Measurements from ENCODE around the gene COL1A1.

Gene COL1A1

GRCh38 chr17:50221266-50221863 lies 19.9 kb upstream of the COL1A1 start:
- ChIA-PET CTCF (interaction anchor here (1.1 to 2.6 kb wide), 7 partner anchors 9 to 76 kb away, joined by 3 to 8 read pairs (median 4); partner anchors contain the start of gene COL1A1), POLR2A (no interaction called here)
- DNase-seq, result peak; percentile 26 to 74 (median 70)
- H3K4me3 ChIP-seq (ENCODE audit: control insufficient read depth in 1 of 7, extremely low read depth in 1 of 7, insufficient read depth in 4 of 7, low read depth in 2 of 7, low read length in 6 of 7), result peak overlapping the region in 2 of 7 experiments; percentile 1
- no CpG with 5 or more reads among the region's 9 CpGs for WGBS (ENCODE audit: insufficient coverage)
- peaks cover 0 to 2% (median 0%) of the 10 kb centered on the region in 5 experiments for H3K27me3 ChIP-seq (replicated peaks in 2 of 5; ENCODE audit: control insufficient read depth in 4 of 5, insufficient read depth in 5 of 5, low read length in 4 of 5)
- no peaks in the 10 kb centered on the region for H3K36me3 ChIP-seq (ENCODE audit: control insufficient read depth in 4 of 4, insufficient read depth in 4 of 4, low read length in 3 of 4)
- peaks cover 0 to 15% (median 4%) of the 10 kb centered on the region in 4 experiments for H3K4me1 ChIP-seq (ENCODE audit: control extremely low read depth in 1 of 4, control insufficient read depth in 4 of 4, insufficient read depth in 4 of 4, low read length in 3 of 4)
- H3K27ac ChIP-seq (ENCODE audit: insufficient read depth in 1 of 2, low read depth in 1 of 2, low read length in 2 of 2, poor library complexity in 1 of 2, severe bottlenecking in 2 of 2), result no peak overlapping the region
- peaks cover 0 to 6% (median 1%) of the 10 kb centered on the region in 5 experiments for H3K9me3 ChIP-seq (ENCODE audit: control extremely low read depth in 1 of 5, control insufficient read depth in 4 of 5, insufficient read depth in 2 of 5, low read depth in 1 of 5, low read length in 4 of 5)

GRCh38 chr17:50220811-50221210 lies 19.4 kb upstream of the COL1A1 start:
- ChIA-PET POLR2A (no interaction called here), CTCF (interaction anchor here (1.1 to 2.6 kb wide), 2 partner anchors 9 to 49 kb away, joined by 3 to 8 read pairs; no protein-coding TSS in a partner anchor)
- 94% methylated on average over 14 of the region's 15 CpGs for WGBS (ENCODE audit: insufficient coverage)
- no peak for DNase-seq
- no peak overlapping the region for H3K27ac ChIP-seq (ENCODE audit: insufficient read depth in 1 of 2, low read depth in 1 of 2, low read length in 2 of 2, poor library complexity in 1 of 2, severe bottlenecking in 2 of 2)
- no peak overlapping the region for H3K4me3 ChIP-seq (ENCODE audit: control insufficient read depth in 1 of 7, extremely low read depth in 1 of 7, insufficient read depth in 4 of 7, low read depth in 2 of 7, low read length in 6 of 7)
- peaks cover 0 to 15% (median 4%) of the 10 kb centered on the region in 4 experiments for H3K4me1 ChIP-seq (ENCODE audit: control extremely low read depth in 1 of 4, control insufficient read depth in 4 of 4, insufficient read depth in 4 of 4, low read length in 3 of 4)
- H3K27me3 ChIP-seq (replicated peaks in 2 of 5; ENCODE audit: control insufficient read depth in 4 of 5, insufficient read depth in 5 of 5, low read length in 4 of 5), result peaks cover 0 to 2% (median 0%) of the 10 kb centered on the region in 5 experiments
- H3K36me3 ChIP-seq (ENCODE audit: control insufficient read depth in 4 of 4, insufficient read depth in 4 of 4, low read length in 3 of 4), result no peaks in the 10 kb centered on the region
- peaks cover 0 to 5% (median 0%) of the 10 kb centered on the region in 5 experiments for H3K9me3 ChIP-seq (ENCODE audit: control extremely low read depth in 1 of 5, control insufficient read depth in 4 of 5, insufficient read depth in 2 of 5, low read depth in 1 of 5, low read length in 4 of 5)

DNA sequence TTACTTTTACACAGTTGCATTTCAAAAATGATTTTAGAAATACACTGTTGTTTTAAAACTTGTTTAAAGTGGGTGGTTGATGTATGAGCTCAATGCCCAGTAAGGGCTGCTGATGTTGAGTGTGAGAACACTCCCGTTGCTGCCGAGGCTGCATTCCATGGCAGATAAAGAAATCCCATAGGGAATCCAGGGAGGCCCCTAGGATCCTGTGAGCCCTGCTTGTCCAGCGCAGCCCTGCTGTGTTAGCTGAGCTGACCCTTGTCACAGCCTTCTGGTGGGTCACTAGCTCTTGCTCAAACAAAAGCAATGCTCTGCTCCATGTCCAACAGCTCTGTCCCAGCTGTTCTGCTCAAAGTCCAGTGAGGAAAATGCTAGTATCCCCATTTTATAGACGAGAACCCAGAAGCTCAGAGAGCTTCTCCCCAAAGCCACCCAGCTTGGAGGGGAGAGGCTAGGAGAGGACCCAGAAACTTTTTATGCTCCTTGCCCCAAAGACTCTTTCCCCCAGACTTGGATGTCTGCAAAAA lies 18.6 kb upstream of the COL1A1 start:
- POLR2A ChIA-PET, result no interaction called here

DNA sequence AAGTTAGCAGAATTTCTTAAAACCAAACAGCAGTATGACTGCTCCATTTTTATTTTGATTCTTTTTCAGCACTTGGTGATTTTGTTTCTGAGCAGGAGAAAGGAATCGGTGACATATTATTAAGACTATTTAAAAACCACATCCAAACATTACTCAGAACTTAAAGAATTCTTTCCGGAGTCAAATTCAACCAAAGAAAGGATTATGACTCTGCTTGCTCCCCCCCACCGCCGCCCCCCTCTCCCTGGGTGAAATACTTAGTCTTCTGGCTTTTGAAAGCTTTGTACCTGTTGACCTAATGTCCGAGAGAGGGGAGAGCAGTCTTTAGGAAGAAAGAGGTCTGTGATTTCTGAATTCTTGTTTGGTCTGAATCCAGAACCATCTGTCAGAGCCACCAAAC lies 17.9 kb upstream of the COL1A1 start:
- ChIA-PET POLR2A (no interaction called here), CTCF (interaction anchor here (1.3 to 1.9 kb wide), 2 partner anchors 17 to 23 kb away, joined by 3 to 5 read pairs; partner anchors contain the start of gene COL1A1)
- Histone ChIP-seq H3K4me1 (ENCODE audit: control extremely low read depth in 1 of 4, control insufficient read depth in 4 of 4, insufficient read depth in 4 of 4, low read length in 3 of 4) (peaks cover 0 to 15% (median 4%) of the 10 kb centered on the region in 4 experiments), H3K36me3 (ENCODE audit: control insufficient read depth in 4 of 4, insufficient read depth in 4 of 4, low read length in 3 of 4) (no peaks in the 10 kb centered on the region), H3K27ac (ENCODE audit: insufficient read depth in 1 of 2, low read depth in 1 of 2, low read length in 2 of 2, poor library complexity in 1 of 2, severe bottlenecking in 2 of 2) (no peak overlapping the region), H3K27me3 (replicated peaks in 2 of 5; ENCODE audit: control insufficient read depth in 4 of 5, insufficient read depth in 5 of 5, low read length in 4 of 5) (peaks cover 0 to 2% (median 0%) of the 10 kb centered on the region in 5 experiments), H3K4me3 (ENCODE audit: control insufficient read depth in 1 of 7, extremely low read depth in 1 of 7, insufficient read depth in 4 of 7, low read depth in 2 of 7, low read length in 6 of 7) (no peak overlapping the region), H3K9me3 (ENCODE audit: control extremely low read depth in 1 of 5, control insufficient read depth in 4 of 5, insufficient read depth in 2 of 5, low read depth in 1 of 5, low read length in 4 of 5) (no peaks in the 10 kb centered on the region)
- 100% methylated on average over 3 of the region's 5 CpGs for WGBS (ENCODE audit: insufficient coverage)
- no peak for DNase-seq

More for the DNA sequence above, 18.6 kb upstream of the COL1A1 start:
- Histone ChIP-seq H3K36me3 (ENCODE audit: control insufficient read depth in 4 of 4, insufficient read depth in 4 of 4, low read length in 3 of 4) (no peaks in the 10 kb centered on the region), H3K4me3 (ENCODE audit: control insufficient read depth in 1 of 7, extremely low read depth in 1 of 7, insufficient read depth in 4 of 7, low read depth in 2 of 7, low read length in 6 of 7) (no peak overlapping the region), H3K4me1 (ENCODE audit: control extremely low read depth in 1 of 4, control insufficient read depth in 4 of 4, insufficient read depth in 4 of 4, low read length in 3 of 4) (peaks cover 0 to 15% (median 4%) of the 10 kb centered on the region in 4 experiments), H3K9me3 (ENCODE audit: control extremely low read depth in 1 of 5, control insufficient read depth in 4 of 5, insufficient read depth in 2 of 5, low read depth in 1 of 5, low read length in 4 of 5) (no peaks in the 10 kb centered on the region), H3K27me3 (replicated peaks in 2 of 5; ENCODE audit: control insufficient read depth in 4 of 5, insufficient read depth in 5 of 5, low read length in 4 of 5) (peaks cover 0 to 2% (median 0%) of the 10 kb centered on the region in 5 experiments), H3K27ac (ENCODE audit: insufficient read depth in 1 of 2, low read depth in 1 of 2, low read length in 2 of 2, poor library complexity in 1 of 2, severe bottlenecking in 2 of 2) (no peak overlapping the region)
- no peak for DNase-seq
- WGBS (ENCODE audit: insufficient coverage), result 94% methylated on average over 2 of the region's 4 CpGs
- CTCF ChIA-PET, result interaction anchor here (1.9 kb wide), 1 partner anchor 18 kb away, joined by 5 read pairs; the partner anchor contains the start of gene COL1A1

DNA sequence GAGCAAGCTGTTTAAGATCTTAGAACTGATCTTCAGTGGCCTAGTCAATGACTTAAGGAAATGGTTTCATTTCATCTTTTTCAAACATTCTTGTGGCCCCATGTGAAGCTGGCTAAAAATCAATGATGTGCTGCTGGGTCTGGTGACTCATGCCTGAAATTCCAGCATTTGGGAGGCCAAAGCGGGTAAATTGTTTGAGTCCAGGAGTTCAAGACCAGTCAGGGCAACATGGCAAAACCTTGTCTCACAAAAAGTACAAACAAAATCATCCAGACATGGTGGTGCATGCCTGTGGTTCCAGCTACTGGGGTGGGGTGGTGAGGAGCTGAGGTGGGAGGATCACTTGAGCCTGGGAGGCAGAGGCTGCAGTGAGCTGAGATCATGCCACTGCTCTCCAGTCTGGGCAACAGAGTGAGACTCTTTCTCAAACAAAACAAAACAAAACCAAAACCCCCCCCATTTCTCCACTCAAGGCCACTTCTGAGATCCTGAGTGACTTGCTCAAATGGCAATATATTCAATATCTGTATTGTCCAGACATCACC lies 17.4 kb upstream of the COL1A1 start:
- no CpG with 5 or more reads among the region's 1 CpG for WGBS (ENCODE audit: insufficient coverage)
- no peak for DNase-seq
- H3K27ac ChIP-seq (ENCODE audit: insufficient read depth in 1 of 2, low read depth in 1 of 2, low read length in 2 of 2, poor library complexity in 1 of 2, severe bottlenecking in 2 of 2), result no peak overlapping the region
- H3K9me3 ChIP-seq (ENCODE audit: control extremely low read depth in 1 of 5, control insufficient read depth in 4 of 5, insufficient read depth in 2 of 5, low read depth in 1 of 5, low read length in 4 of 5), result no peaks in the 10 kb centered on the region
- ChIA-PET CTCF (interaction anchor here (1.3 to 1.9 kb wide), 2 partner anchors 17 to 23 kb away, joined by 3 to 5 read pairs; partner anchors contain the start of gene COL1A1), POLR2A (no interaction called here)
- H3K27me3 ChIP-seq (replicated peaks in 2 of 5; ENCODE audit: control insufficient read depth in 4 of 5, insufficient read depth in 5 of 5, low read length in 4 of 5), result peaks cover 0 to 2% (median 0%) of the 10 kb centered on the region in 5 experiments
- peaks cover 0 to 15% (median 4%) of the 10 kb centered on the region in 4 experiments for H3K4me1 ChIP-seq (ENCODE audit: control extremely low read depth in 1 of 4, control insufficient read depth in 4 of 4, insufficient read depth in 4 of 4, low read length in 3 of 4)
- no peak overlapping the region for H3K4me3 ChIP-seq (ENCODE audit: control insufficient read depth in 1 of 7, extremely low read depth in 1 of 7, insufficient read depth in 4 of 7, low read depth in 2 of 7, low read length in 6 of 7)
- no peaks in the 10 kb centered on the region for H3K36me3 ChIP-seq (ENCODE audit: control insufficient read depth in 4 of 4, insufficient read depth in 4 of 4, low read length in 3 of 4)

DNA sequence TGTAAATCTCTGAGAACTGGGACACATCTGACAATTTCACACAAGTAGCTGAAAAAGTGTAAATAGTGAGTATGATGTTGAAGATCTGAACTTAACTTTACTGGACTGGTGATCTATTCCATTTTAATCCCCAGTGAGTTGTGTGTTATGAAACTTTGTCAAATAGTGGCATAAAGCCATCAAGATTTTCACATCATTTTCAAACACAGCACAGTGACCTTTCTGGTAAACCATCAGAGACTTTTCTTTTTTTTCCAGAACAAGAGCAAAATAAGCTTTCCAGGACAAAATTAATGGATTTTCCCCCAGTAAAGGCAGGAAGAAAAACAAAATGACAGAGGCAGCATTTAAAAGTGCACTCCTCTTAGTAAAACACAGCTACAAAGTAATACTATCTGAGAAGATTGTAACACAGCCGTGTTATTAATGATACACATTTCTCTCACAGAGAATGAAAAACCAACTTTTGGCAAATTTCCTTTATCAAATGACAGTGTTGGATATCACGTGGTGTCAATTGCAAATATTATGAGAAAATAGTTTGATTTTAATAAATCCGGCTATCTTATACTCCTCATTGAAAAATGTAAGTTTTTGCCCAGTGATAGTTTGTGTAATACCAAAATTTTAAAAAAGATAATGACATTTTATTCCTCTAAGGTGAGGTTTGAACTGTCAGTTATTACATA lies 16.8 kb upstream of the COL1A1 start:
- no peaks in the 10 kb centered on the region for H3K9me3 ChIP-seq (ENCODE audit: control extremely low read depth in 1 of 5, control insufficient read depth in 4 of 5, insufficient read depth in 2 of 5, low read depth in 1 of 5, low read length in 4 of 5)
- no peak overlapping the region for H3K4me3 ChIP-seq (ENCODE audit: control insufficient read depth in 1 of 7, extremely low read depth in 1 of 7, insufficient read depth in 4 of 7, low read depth in 2 of 7, low read length in 6 of 7)
- H3K36me3 ChIP-seq (ENCODE audit: control insufficient read depth in 4 of 4, insufficient read depth in 4 of 4, low read length in 3 of 4), result no peaks in the 10 kb centered on the region
- no peak overlapping the region for H3K27ac ChIP-seq (ENCODE audit: insufficient read depth in 1 of 2, low read depth in 1 of 2, low read length in 2 of 2, poor library complexity in 1 of 2, severe bottlenecking in 2 of 2)
- DNase-seq, result no peak
- WGBS (ENCODE audit: insufficient coverage), result no CpG with 5 or more reads among the region's 3 CpGs
- POLR2A ChIA-PET, result interaction anchor here (0.6 kb wide), 2 partner anchors 102 to 455 kb away, joined by 3 read pairs; no protein-coding TSS in a partner anchor
- H3K4me1 ChIP-seq (ENCODE audit: control extremely low read depth in 1 of 4, control insufficient read depth in 4 of 4, insufficient read depth in 4 of 4, low read length in 3 of 4), result peaks cover 0 to 17% (median 5%) of the 10 kb centered on the region in 4 experiments
- H3K27me3 ChIP-seq (replicated peaks in 2 of 5; ENCODE audit: control insufficient read depth in 4 of 5, insufficient read depth in 5 of 5, low read length in 4 of 5), result peaks cover 0 to 2% (median 0%) of the 10 kb centered on the region in 5 experiments
- CTCF ChIA-PET, result interaction anchor here (1.3 to 8.6 kb wide), 2 partner anchors 17 to 24 kb away, joined by 3 to 83 read pairs; partner anchors contain the start of gene COL1A1

Data from common myeloid progenitor, CD34-positive (primary cell).